Skeletal muscle tissue (tissue), 4 donors: Measurements from ENCODE around the gene NAIF1. TPM values are rescaled to one million over a fixed set of nuclear protein-coding genes. Genes with fewer than 3 reads are reported as not detected.

Source experiments
- H3K27ac ChIP-seq: one replicate; pipeline ENCODE4 v1.7.0; 2013; ENCODE audit warnings: mild to moderate bottlenecking, low read depth, low read length, inconsistent platforms
- H3K27me3 ChIP-seq, 3 donors: one replicate each; pipeline ENCODE4 v1.7.0; 2013; ENCODE audit warnings: low read length in 3 of 3; ENCODE audit not compliant: control insufficient read depth in 3 of 3, insufficient read depth in 3 of 3
- H3K36me3 ChIP-seq, 3 donors: one replicate each; pipeline ENCODE4 v1.7.0; 2013; ENCODE audit warnings: low read length in 3 of 3; ENCODE audit not compliant: control insufficient read depth in 3 of 3, insufficient read depth in 3 of 3
- H3K4me1 ChIP-seq, 3 donors: one replicate each; pipeline ENCODE4 v1.7.0; 2013; ENCODE audit warnings: low read length in 3 of 3, mild to moderate bottlenecking in 3 of 3; ENCODE audit not compliant: control insufficient read depth in 3 of 3, insufficient read depth in 3 of 3
- H3K4me3 ChIP-seq, 3 donors: one replicate each; pipeline ENCODE4 v1.7.0; 2013; ENCODE audit warnings: low read length in 3 of 3
- H3K9ac ChIP-seq, 3 donors: one replicate each; pipeline ENCODE4 v1.7.0; 2013; ENCODE audit warnings: low read length in 3 of 3, mild to moderate bottlenecking in 3 of 3, moderate library complexity in 2 of 3, low read depth in 1 of 3
- H3K9me3 ChIP-seq, 3 donors: one replicate each; pipeline ENCODE4 v1.7.0; 2013; ENCODE audit warnings: low read length in 3 of 3; ENCODE audit not compliant: control insufficient read depth in 3 of 3
- total RNA-seq: library from RNA; depleted of rRNA; stranded (reverse); fragments of >200 nt; gene quantifications from one replicate; pipeline ENCODE4 v1.2.3, GENCODE V29; 2014
- donor health status: Osteomylitis.

Gene NAIF1
- total RNA-seq, 1 donor from 2014 or later: 8.9 TPM

DNA sequence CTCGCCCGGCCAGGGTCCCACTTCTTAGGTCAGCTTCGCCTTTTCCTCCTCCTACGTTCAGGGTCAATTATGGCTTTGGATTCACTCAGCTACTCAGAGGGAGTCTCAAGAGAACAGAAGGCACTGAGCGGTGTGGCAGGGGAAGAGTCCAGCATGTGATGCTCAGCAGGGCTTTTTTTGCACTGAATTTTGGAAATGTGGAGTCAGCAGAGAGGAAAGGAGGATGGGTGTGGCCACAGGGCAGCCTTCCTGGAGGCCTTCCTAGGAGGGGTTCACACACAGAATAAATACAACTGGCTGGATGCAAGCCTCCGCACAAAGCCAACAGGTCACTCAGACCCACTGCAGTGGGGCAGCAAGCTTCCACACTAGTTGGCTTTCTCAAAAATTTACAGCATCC is 4.8 kb downstream of the NAIF1 start:
- Histone ChIP-seq H3K9me3 (no peaks in the 10 kb centered on the region), H3K4me3 (no peak overlapping the region), H3K27ac (no peak overlapping the region), H3K27me3 (no peaks in the 10 kb centered on the region), H3K36me3 (peaks cover 10 to 19% (median 13%) of the 10 kb centered on the region in 3 donors), H3K9ac (no peak overlapping the region), H3K4me1 (peaks cover 20 to 29% (median 29%) of the 10 kb centered on the region in 3 donors)

DNA sequence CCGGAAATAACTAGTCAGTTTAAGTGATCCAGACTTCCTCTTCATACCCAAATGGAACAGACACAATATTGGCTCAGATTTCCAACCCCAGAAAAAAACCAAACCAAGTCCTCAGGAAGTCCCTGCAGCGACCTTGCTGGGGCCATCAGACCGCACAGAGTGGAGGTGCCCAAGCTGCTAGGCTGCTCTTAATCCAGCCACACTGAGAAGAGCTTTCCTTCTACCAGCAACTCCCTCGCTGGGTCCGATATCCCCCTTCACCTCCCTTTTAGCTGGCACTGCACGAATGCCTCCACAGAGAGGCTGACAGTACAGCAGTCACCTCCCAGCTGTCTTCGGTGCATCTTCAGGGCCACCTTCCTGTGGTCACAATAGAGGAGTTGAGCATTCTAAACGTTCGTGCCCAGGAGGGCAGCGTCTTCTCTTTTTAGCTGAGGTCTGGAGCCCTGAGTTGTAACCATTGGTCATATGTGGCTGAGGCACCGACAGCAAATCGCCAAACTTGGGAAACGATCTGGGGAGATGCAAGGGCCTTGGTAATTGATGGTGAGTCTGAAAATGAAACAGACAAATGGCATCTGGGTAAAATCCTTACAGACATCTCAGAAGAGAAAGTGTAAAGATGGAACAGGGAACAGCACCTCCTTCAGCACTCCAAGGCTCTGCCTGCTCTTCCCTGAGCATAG is 5.7 kb downstream of the NAIF1 start:
- Histone ChIP-seq H3K4me1 (peaks cover 13 to 28% (median 25%) of the 10 kb centered on the region in 3 donors), H3K9ac (no peak overlapping the region), H3K9me3 (no peaks in the 10 kb centered on the region), H3K27ac (no peak overlapping the region), H3K27me3 (no peaks in the 10 kb centered on the region), H3K4me3 (no peak overlapping the region), H3K36me3 (peaks cover 10 to 19% (median 13%) of the 10 kb centered on the region in 3 donors)

DNA sequence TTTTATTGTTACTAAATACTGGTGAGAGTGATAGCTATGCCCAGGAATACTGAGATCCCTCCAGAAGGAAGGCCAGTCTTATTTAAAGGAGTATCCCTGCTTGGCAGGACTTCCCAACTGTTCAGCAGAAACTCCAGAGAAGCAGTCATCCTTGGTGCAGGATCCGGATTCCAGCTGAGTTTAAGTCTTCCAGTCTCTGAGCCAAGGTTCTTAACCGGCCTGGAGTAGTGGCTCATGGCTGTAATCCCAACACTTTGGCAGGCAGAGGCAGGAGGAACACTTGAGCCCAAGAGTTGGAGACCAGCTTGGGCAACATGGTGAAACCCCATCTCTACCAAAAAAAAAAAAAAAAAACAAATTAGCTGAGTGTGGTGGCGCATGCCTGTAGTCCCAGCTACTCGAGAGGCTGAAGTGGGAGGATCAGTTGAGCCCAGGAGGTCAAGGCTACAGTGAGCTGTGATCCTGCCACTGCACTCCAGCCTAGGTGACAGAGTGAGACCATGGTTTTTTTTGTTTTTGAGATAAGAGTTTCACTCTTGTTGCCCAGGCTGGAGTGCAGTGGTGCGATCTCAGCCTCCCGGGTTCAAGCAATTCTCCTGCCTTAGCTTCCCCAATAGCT is 7.6 kb downstream of the NAIF1 start:
- H3K36me3 ChIP-seq: peaks cover 10 to 19% (median 13%) of the 10 kb centered on the region in 3 donors
- H3K27ac ChIP-seq: no peak overlapping the region
- H3K4me3 ChIP-seq: no peak overlapping the region
- no peaks in the 10 kb centered on the region for H3K27me3 ChIP-seq
- no peaks in the 10 kb centered on the region for H3K9me3 ChIP-seq
- no peak overlapping the region for H3K9ac ChIP-seq
- H3K4me1 ChIP-seq: peaks cover 14 to 27% (median 24%) of the 10 kb centered on the region in 3 donors

DNA sequence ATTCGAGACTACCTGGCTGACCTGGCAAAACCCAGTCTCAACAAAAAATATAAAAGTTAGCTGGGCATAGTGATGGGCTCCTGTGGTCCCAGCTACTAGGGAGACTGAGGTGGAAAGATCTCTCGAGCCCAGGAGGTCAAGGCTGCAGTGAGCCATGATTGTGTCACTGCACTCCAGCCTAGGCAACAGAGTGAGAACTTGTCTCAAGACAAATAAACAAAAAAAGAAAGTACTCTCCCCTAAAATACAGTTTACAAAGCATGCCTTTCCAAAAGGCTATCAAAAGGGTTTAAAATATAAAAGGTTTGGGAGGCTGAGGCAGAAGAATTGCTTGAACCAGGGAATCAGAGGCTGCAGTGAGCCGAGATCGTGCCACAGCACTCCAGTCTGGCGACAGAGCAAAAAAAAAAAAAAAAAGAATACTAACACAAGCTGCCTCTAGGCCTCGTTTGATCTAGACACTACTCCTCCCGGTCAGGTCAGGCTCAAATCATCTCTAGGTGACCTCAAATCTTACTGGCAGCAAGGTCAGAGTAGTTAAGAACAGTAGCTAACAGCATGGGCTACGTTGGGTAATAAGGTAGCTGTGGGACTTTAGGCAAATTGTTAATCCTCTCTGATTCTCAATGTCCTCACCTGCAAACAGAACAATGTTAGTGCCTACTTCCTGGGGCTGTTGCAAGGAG is 9.3 kb downstream of the NAIF1 start:
- H3K27ac ChIP-seq: no peak overlapping the region
- H3K27me3 ChIP-seq: no peaks in the 10 kb centered on the region
- H3K4me3 ChIP-seq: no peak overlapping the region
- H3K4me1 ChIP-seq: peaks cover 14 to 27% (median 24%) of the 10 kb centered on the region in 3 donors
- H3K9ac ChIP-seq: no peak overlapping the region
- peaks cover 2 to 13% (median 12%) of the 10 kb centered on the region in 3 donors for H3K36me3 ChIP-seq
- H3K9me3 ChIP-seq: no peaks in the 10 kb centered on the region

DNA sequence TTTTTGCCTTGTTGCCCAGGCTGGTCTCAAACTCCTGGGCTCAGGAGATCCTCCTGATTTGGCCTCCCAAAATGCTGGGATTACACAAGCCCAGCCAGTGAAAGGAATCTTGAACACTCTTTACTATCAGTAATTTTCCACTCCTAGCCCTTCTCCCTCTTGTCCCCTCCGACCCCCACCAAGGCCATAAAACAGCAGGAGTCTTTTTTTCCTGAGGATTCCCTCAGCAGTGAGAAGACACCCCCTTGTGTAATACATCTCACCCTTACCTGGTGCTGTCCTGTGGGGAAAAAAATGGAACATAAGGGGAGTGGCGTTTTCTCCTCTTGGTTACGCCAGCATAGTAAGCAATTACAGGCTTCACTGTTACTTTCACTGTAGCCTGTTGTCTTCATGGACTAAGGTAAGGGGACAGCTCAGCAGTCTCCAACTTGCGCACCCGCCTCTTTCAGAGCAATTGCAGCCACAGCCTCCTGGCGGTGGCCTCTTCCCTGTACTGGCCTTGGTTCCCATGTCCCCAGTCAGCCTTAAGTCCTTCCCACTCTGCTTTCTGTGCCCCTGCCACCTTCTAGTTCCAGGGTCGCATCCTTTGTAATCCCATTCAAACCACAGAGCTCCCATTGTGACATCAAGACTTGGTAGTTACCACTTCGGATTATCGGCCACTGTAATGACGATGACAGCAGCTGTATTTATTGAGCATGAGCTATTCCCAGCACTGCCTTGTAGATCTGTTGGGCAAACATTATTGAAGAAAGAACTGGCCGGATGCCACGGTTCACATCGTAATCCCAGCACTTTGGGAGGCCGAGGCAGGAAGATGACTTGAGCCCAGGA is 10.0 kb downstream of the NAIF1 start:
- Histone ChIP-seq H3K9me3 (no peaks in the 10 kb centered on the region), H3K4me1 (peaks cover 10 to 22% (median 21%) of the 10 kb centered on the region in 3 donors), H3K9ac (no peak overlapping the region), H3K4me3 (no peak overlapping the region), H3K27me3 (no peaks in the 10 kb centered on the region), H3K36me3 (peaks cover 0 to 6% (median 4%) of the 10 kb centered on the region in 3 donors), H3K27ac (no peak overlapping the region)

DNA sequence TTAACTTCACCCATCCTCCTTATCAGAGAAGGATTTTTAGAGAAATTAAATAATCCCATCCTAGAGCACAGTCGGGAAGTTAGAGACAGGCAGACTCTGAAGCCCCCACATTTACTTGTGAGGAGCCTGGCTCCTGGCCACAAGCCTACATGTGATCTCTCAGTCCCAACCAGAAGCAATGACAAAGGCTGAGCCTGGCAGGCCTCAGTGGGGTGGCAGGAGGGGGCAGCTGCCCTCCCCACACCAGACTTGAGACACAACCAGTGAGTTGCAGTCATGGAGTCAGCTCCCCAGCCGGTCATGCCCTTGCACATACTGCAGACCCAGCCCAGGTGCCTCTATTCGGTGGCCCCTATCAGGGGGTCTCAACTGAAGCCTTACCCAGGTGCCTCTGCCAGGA is 11.0 kb downstream of the NAIF1 start:
- Histone ChIP-seq H3K27ac (peak overlapping the region; percentile 28), H3K9ac (peak overlapping the region in 2 of 3 donors; percentile 16 to 35), H3K27me3 (no peaks in the 10 kb centered on the region), H3K4me3 (no peak overlapping the region), H3K4me1 (peaks cover 14 to 22% (median 20%) of the 10 kb centered on the region in 3 donors), H3K9me3 (no peaks in the 10 kb centered on the region), H3K36me3 (no peaks in the 10 kb centered on the region)

DNA sequence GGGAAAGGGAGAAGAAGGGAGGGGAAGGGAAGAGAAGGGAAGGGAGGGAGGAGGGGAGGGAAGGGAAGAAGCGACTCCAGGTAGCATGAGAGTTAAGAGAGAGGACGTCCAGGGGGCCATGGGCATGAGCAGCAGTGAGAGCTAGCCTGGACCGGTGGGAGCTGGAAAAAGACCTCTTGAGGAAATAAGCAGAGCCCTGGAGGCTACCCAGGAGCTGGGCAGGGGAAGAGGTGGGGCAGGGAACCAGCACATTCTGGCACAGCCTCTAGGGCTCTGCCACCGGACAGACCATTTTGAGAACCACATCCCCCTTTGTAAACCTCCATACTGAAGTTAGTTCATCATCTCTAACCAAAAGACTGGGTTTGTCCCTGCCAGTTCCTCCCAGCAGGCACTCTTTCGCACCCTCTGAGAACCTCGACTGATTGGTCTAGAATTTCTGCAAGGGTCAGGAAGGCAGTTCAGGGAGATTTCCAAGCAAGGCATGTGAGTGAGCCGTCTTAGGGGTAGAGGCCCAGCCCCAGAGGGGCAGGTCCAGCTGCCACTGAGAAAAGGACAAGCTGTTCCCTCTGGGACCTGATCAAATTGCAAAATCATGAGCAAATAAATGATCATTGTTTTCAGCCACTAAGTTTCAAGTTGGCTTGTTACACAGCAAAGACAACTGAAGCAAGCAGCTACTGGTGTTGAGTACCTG is 11.6 kb downstream of the NAIF1 start:
- H3K27me3 ChIP-seq: no peaks in the 10 kb centered on the region
- no peaks in the 10 kb centered on the region for H3K9me3 ChIP-seq
- H3K36me3 ChIP-seq: no peaks in the 10 kb centered on the region
- no peak overlapping the region for H3K4me3 ChIP-seq
- H3K4me1 ChIP-seq: peaks cover 20 to 27% (median 26%) of the 10 kb centered on the region in 3 donors
- peak overlapping the region; percentile 28 for H3K27ac ChIP-seq
- H3K9ac ChIP-seq: peak overlapping the region in 1 of 3 donors; percentile 19

DNA sequence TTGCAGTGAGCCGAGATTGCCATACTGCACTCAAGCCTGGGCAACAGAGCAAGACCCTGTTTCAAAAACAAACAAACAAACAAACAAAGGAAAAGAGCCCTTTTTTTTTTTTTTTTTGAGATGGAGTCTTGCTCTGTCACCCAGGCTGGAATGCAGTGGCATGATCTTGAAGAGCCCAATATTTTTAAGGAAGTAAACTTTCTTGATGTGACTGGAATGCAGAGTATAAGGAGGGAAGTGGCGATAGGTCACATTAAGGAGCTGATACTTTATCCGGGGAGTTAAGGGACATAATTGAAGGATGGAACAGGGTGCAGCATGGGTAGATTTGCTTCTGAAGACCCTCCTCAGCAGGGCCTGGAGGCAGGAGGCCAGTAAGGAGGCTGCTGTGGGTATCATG is 13.0 kb downstream of the NAIF1 start:
- H3K27me3 ChIP-seq: no peaks in the 10 kb centered on the region
- H3K27ac ChIP-seq: no peak overlapping the region
- no peaks in the 10 kb centered on the region for H3K36me3 ChIP-seq

DNA sequence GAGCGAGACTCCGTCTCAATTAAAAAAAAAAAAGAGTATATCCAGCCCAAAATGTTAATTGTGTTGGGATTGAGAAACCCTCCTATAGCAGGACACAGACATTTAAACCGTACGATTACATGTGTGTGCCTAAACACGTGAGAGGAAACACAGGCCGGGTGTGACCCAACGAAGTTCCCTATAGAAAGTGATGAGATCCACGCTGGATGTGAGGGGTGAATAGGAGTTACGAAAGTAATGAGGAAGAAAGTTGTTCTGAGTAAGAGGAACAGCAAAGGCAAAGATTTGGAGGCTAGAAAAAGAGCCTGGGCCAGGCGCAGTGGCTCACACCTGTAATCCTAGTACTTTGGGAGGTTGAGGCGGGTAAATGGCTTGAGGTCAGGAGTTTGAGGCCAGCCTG is 13.6 kb downstream of the NAIF1 start:
- H3K4me1 ChIP-seq: peaks cover 20 to 31% (median 30%) of the 10 kb centered on the region in 3 donors
- H3K9me3 ChIP-seq: no peaks in the 10 kb centered on the region
- H3K27ac ChIP-seq: no peak overlapping the region

More for the DNA sequence above, 13.0 kb downstream of the NAIF1 start:
- no peak overlapping the region for H3K4me3 ChIP-seq
- H3K9me3 ChIP-seq: no peaks in the 10 kb centered on the region
- H3K4me1 ChIP-seq: peaks cover 20 to 31% (median 30%) of the 10 kb centered on the region in 3 donors
- no peak overlapping the region for H3K9ac ChIP-seq

More for the DNA sequence above, 13.6 kb downstream of the NAIF1 start:
- Histone ChIP-seq H3K27me3 (no peaks in the 10 kb centered on the region), H3K9ac (no peak overlapping the region), H3K4me3 (no peak overlapping the region), H3K36me3 (no peaks in the 10 kb centered on the region)
